CD4-positive, alpha-beta T cell treated with Interferon gamma for 1 hour (primary cell): ENCODE measurements around the gene GCNT2.
A peak's percentile ranks its signal among the peaks of the same experiment; 100 is the strongest.
"Not testable (repeated sequence)": the region's sequence is repeated elsewhere in the genome, so short reads cannot be mapped to it uniquely, and the experiment has no call there.

Source experiments
- DNase-seq: peaks from one replicate; pipeline ENCODE4 v3.0.0-alpha.2; 2020

GCNT2 gene

DNA sequence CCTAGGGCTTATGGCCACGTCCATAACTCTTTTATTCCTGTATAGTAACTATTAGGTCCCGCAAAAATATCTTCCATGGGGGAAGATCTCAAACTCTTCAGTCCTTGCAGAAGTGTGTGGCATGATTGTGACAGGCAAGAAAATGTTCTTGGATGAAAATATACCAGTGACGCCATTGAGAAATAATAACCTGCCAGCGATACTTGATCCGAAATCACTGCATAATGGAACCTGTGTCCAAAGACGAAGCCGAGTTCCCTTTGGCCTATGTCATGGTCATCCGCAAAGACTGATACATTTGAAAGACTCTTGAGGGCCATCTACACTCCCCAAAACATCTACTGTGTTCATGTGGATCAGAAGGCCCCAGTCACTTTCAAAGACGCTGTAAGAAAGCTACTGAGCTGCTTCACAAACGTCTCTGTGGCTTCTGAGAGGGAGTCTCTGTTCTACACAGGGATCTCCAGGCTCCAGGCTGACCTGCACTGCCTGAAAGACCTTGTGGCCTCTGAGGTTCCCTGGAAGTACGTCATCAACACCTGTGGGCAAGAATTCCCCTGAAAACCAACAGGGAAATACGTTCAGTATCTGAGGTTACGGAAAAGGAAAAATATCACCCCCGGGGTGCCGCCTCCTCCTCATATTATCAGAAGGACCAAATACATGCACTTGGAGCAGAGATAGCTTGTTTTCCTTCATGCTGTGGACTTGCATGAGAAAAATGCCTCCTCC lies 6.9 kb upstream of the GCNT2 start:
- no peak for DNase-seq

DNA sequence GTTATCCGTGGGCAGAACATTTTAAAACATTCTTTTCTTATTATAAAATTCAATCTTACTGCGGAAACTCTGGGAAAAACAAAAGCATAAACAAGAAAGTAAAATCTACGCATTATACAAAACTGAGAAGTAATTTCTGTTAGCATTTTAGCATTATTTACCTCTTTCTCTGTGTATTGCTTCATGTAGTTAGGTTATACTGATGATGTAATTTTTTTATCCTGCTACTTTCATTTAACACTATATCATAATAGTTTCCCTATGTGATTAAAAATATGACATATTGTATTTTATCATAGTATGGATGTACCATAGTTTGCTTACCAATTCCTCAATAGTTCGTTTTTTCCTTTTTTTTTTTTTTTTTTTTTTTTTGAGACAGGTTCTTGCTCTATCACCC lies 4.2 kb upstream of the GCNT2 start:
- no peak for DNase-seq

DNA sequence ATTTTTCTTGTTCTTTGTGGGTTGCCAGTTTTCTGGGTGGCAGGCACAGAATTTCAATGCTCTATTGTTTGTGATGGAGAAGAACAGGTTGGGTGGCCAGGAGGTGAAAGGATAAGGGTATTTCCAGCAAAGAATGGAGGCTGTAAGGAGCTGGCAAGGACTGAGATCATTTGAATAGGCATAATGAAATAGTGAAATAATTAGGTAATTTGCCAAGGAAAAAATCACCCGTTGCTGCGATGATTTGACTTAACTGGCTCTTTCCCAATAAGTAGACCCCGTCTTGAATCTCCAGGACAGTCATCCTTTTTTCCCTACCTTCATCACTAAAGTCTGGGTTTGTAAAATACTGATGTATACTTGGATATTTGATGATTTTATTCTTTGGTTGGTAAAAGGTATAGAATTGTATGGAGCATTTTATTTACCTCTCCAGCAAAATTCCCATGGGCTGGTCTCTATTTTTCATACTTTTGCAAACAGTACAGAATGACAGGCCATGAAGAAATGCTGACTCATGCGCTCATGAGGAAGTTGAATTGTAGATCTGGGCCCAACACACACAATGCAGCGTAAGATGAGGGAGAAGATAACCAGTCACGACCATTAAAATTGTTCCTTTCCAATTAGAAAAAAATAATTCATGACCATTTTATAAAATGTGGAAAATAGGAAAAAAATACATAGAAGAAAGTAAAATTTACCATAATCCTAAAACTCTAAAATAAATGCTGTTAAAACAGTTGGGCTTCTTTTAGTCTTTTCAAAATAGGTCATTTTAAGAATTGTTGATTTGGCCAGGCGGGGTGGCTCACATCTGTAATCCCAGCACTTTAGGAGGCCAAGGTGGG lies 2.4 kb upstream of the GCNT2 start:
- no peak for DNase-seq

DNA sequence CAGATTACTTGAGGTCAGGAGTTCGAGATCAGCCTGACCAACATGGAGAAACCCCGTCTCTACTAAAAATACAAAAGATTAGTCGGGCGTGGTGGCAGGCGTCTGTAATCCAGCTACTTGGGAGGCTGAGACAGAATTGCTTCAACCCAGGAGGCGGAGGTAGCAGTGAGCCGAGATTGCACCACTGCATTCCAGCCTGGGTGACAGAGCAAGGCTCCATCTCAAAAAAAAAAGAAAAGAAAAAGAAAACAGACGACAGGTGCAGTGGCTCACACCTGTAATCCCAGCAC lies 1.8 kb upstream of the GCNT2 start:
- not testable (repeated sequence) for DNase-seq

DNA sequence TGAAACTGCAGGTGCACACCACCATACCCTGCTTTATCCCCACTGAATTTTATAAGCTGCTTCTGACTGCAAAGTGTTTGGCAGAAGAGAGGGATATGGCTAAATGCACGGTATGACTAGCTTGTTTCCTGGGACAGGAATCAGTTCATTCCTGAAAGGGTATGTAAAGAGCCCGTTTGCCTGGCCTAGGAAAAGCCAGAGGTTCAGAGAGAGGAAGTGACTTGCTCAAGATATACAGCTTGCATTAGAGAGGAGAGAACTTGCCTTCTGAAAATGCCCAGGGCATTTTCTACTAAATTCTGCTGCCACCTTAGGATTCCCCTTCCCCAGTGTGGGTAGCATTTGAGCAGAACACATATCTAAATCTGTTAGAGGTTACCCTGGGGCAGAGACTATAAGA lies 683 bp upstream of the GCNT2 start:
- DNase-seq = no peak

DNA sequence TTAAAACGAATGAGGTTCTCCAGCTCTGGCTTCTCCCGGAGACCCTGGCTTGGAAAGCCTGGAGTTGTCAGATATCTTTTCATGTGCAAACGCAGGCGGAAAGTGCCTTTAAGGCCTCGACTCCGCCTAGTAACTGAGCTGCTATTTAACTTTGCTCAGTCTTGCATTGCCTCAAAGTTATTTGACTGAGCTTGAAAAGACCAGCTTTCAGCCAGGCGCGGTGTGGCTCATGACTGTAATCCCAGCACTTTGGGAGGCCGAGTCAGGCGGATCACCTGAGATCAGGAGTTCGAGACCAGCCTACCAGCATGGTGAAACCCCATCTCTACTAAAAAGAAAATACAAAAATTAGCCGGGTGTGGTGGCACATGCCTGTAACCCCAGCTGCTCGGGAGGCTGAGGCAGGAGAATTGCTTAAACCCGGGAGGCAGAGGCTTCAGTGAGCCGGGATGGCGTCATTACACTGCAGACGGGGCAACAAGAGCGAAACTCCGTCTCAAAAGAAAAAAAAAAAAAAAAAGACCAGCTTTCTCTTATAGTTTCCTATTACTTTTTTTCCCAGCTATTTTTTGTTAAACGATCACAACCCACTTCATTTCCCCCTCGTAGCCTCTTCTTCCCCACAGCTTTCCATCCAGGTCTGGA lies 1.9 kb downstream of the GCNT2 start:
- no peak for DNase-seq

DNA sequence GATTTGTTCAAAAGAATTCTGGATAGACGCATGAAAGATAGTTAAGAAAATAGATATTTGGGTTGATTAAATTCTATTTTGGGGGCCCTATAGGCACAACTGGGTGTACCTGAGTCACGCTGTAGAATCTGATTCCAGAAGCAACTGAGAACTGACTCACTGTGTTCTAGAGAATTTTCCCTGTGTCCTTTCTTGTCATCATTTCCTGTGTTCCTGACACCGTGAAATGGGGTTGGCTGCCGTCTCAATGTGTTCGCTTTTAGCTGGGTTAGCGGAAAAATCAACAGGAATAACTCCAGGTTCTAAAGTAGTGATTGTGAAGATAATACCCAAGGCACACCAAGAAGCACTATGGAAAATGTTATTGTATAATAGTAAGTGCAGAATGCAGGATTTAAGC lies 5.0 kb downstream of the GCNT2 start:
- no peak for DNase-seq

DNA sequence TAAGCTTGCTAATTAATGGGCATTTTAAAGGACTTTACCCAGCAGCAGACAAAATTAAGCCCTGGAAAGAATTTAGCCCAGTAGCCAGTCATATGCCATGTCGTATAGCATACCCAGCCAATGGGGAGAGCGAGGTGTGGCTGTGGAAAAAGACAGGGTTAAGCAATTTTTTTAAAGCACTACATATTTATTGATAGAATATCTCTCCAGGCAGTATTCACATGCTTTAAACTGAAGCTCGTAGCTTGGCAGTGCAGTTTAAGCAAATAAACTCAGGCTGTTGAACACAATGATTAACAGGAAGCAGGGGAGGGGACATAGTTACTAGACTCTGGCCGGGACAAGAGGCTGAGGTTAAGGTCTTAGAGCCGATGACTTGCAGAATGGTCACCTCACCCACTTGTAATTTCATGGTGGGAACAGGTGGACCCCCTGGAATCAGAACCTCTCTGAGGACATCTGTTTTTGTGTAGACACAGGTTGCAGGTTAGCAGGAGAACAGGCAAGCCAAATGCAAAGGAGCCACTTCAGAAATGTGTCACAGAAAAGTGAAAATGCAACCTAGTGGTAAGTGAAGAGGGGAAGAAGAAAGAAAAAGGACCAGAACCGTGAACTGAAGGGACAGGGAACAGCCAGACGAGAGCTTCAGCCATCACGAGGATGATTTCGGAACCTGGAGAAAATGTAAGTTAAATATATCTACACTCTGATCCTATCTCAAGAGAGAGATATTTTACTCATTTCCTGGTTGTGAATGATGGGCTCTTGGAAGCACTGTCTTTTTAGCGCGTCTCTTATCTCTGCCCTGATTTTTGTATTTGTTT lies 7.2 kb downstream of the GCNT2 start:
- DNase-seq = no peak

DNA sequence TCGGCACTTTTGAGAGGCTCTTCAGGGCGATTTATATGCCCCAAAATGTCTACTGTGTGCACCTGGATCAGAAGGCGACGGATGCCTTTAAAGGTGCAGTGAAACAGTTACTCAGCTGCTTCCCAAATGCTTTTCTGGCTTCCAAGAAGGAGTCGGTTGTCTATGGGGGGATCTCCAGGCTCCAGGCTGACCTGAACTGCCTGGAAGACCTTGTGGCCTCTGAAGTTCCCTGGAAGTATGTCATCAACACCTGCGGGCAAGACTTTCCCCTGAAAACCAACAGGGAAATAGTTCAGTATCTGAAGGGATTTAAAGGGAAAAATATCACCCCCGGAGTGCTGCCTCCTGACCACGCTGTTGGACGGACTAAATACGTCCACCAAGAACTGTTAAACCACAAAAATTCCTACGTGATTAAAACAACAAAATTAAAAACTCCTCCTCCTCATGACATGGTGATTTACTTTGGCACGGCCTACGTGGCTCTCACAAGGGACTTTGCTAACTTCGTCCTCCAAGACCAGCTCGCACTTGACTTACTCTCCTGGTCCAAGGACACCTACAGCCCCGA lies 8.2 kb downstream of the GCNT2 start:
- DNase-seq = no peak

DNA sequence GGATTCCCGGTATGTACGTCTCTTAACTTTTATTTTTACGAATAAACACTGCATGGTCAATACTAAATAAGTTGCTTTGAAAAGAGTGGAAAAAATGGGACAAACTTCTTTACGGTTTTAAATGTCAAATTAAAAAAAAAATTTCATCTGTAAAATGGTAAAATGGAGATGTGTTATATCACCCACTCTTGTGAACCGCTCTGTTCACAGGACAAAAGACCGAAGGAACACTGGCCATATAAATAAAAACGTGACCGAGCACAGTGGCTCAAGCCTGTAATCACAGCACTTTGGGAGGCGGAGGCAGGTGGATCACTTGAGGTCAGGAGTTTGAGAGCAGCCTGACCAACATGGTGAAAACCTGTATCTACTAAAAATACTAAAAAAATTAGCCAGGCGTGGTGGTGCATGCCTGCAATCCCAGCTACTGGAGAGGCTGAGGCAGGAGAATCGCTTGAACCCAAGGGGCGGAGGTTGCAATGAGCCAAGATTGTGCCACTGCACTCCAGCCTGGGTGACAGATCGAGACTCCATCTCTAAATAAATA lies 8.8 kb downstream of the GCNT2 start:
- DNase-seq = not testable (repeated sequence)

DNA sequence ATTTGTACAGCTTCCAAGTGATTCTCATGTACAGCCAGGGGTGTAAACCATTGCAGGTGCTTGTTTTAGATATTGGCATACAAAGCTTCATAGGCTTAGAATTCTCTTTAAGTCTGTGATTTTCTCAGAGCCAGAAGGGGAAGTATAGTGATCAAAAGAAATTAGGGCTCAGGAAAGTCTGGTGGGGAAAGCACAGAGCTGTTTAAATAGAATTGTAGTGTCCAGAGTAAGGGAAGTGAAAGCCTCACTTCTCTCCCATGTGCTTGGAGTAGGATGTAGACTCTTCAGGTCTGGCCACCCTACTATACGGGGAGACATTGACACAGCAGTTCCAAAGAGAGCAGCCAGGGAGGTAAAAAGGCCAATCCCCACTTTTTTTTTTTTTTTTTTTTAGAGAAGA lies 10.4 kb downstream of the GCNT2 start:
- no peak for DNase-seq

DNA sequence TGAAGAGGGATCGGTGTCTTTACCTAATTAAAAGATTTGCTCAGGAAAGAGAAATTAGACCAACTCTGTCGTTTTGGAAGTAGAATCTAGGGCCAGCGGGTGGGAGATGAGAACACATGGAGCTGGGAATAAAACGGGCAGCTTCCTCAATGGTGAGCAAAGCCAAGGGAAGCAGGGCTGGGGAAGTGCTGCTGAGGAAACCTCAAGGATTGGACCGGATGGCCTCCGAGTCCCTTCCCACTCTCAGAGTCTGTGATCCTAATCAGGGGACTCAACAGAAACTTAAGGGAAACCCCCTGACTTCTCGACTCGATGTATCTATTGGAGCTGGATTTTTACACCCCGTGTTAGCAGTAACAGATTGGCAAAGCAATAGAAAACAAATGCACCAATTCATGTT lies 10.8 kb downstream of the GCNT2 start:
- no peak for DNase-seq

DNA sequence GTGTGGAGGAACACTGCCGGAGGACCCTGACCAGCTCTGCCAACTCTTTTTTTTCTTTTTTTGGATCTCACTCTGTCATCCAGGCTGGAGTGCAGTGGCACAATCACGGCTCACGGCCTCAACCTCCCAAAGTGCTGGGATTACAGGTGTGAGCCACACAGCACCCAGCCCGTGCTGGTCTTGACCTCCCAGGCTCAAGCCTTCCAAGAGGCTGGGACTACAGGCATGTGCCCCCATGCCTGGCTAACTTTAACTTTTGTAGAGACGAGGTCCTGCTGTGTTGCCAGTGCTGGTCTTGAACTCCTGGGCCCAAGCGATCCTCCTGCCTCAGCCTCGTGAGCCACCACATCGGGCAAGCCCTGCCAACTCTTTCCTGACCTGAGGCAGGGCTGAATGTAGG lies 11.2 kb downstream of the GCNT2 start:
- DNase-seq = no peak

DNA sequence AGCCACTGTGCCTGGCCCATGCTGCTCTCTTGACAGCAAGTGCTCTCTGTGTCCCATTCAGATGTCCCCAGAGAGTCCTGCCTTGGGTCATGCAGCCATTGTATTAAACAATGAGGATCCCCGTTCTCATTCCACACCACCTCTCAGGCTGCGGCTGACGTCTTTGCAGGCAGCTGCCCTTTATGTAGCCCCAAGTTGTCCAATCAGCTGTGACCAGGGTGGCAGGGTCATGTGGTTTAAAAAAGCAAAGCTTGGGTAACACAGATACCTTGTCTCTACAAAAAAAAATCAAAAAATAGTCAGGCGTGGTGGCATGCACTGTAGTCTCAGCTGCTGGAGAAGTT lies 13.2 kb downstream of the GCNT2 start:
- peak; percentile 38 for DNase-seq

DNA sequence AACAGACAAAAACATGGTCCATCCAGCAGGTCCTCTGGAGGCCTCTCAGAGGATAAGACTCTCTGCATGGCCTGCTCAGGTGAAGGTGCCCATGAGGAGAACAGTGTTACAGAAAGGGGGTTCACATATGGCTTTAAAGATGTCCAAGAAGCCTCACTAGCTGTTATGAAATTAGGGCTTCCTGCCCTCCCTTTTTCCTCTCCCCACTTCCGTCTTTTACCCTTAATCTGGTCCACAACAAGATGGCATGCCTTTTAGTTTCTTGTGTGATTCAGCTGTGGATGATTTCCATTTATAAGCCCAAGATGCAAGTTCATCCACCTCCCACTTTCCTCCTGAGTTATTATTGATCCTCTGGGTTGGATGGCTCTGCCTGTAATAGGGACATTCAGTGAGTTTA lies 14.0 kb downstream of the GCNT2 start:
- no peak for DNase-seq

DNA sequence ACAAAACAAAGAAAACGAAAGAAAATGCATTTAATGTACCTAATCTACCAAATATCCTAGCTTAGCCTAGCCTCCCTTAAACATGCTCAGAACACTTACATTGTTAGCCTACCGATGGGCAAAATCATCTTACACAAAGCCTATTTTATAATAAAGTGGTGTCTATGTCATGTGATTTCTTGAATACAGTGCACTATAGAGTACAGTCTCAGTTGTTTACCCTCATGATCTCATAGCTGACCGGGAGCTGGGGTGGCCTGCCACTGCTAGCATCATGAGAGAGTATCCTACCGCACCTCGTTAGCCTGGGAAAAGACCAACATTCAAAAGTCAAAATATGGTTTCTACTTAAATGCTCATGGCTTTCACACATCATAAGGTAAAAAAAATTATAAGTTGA lies 16.6 kb downstream of the GCNT2 start:
- no peak for DNase-seq

DNA sequence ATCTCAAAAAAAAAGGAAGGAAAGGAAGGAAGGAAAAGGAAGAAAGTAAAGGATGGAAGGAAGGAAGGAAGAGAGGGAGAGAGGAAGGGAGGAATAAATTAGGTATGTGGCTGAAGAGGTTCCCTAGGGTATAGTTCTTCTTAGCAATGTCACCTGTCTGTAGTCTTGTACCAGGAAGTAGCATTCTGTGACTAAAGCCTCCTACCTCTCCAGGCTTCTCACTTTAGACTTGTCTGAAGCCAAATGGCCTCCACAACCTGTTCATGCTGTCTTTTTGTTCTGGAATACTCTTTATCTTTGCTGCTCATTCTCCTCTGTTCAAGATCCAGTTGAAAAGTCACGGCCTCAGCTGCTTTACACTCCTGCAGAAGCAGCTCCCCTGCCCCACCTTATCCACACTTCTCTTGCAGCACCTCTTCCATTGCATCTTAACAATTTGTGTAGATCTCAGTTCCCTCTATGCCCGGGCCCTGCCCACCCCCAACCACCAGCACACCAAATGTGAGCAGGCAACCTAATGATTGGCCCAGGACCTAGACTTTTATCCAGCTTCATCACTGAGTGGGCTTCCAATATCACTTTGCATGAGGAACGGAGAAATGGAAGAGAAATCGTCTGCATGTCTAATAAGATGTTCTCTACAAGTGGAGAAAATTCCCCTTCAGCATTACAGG lies 19.1 kb downstream of the GCNT2 start:
- DNase-seq = no peak

DNA sequence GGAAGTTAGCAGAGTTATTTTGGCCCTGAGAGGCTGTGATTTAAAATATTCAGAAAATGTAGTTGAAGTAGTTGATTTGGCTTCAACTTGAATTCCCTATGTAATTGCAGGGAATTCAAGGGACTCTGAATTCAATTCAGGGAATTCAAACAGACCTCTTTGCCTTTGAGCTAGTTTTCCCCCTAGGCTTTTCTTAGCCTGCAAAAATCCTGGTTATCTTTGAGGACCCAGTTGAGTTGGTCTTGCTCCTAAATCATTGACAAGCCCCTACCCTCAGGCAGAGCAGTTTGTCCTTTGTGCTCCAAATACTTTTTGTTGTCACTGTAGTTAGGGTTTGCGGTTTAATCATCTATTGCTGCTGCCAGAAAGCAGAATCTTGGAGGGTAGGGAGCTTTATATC lies 20.4 kb downstream of the GCNT2 start:
- DNase-seq = no peak

DNA sequence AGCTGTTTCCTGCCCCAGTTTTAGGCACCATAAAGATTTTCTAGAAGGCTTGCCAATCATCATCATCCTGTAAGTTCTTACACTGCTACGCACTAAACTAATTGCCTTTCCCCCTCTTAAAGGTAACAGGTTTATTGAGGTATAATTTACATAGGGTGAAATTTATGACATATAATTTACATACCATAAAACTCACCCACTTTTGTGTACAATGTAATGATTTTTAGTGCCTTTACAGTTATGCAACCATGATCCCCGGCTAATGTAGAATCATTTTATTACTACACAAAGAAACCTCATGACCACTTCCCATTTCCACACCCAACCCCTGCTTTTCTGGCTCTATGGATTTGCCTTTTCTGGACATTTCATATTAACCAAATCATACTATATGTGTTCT lies 21.1 kb downstream of the GCNT2 start:
- DNase-seq = no peak

DNA sequence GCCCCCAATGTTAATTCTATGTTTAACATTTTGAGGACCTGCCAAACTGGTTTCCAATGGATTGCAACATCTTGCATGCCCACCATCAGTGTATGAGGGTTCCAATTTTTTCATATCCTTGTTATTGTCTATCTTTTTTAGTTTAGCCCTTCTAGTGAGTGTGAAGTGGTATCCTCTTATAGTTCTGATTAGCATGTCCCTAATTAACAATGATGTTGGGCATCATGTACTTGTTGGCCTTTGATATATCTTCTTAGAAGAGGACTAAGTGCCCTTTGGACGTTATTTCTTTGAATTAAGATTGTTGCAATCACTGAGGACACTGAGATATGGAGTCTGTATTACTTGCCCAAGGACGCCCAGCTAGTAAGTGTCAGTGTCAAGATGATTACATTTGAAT lies 22.3 kb downstream of the GCNT2 start:
- DNase-seq = no peak

DNA sequence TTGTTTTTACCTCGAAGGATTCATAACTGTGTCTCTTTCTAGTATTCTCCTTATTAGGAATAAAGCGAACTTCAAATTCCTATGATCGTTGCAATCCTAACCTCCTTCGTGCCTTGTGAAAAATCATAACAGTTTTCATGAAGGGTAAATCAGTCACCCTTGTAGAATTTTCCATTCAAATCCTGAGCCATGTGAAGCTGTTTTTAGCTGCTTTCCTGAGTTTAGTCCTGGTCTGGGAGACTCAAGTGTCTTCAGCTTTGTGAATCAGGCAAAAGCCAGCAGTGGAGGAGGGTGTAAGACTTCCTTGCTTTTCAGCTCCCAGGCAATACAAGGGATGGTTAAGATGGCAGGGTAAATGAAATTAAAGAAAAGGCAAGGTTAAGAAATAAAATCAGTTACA lies 24.3 kb downstream of the GCNT2 start:
- no peak for DNase-seq

DNA sequence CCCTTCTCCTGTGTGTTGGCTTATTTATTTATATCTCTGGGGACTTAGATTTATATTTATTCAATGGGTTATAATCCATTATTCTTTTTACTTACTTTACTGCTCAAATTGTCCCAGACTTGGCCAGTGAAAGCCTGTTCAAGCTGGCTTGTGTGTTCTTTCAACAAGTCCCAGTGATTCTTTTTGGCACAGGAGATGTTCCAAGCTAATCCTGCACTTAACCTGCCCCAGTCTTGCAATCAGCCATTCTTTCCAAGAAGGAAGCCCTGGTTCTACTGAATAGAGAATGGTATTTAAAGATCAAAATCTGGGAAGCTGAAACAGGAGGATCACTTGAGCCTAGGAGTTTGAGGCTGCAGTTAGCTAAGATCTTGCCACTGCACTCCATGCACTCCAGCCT lies 26.7 kb downstream of the GCNT2 start:
- no peak for DNase-seq
